HEK293 (cell line): ENCODE measurements around the gene NAV2.

ENCODE experiments used
- CTCF ChIA-PET: fragments of 350-600 bp; formaldehyde crosslinking; extraction: SDS; loops from one replicate; lab custom pipeline; 2021; ENCODE audit warnings: antibody characterized with exemption; lab: Yijun Ruan, JAX
- POLR2A ChIA-PET: fragments of 300-600 bp; formaldehyde crosslinking; extraction: SDS; loops from one replicate; lab custom pipeline; 2020; ENCODE audit warnings: antibody characterized with exemption, inconsistent platforms; lab: Yijun Ruan, JAX
- H3K27ac ChIP-seq: fragments of 200-500 bp; sonication (Bioruptor generic); 2 replicates; pipeline ENCODE4 v1.5.1; 2014; ENCODE audit warnings: low read depth, low read length, control low read depth, inconsistent platforms; ENCODE audit errors: extremely low read depth
- H3K36me3 ChIP-seq, 2 experiments: fragments of 200-500 bp in 1 of 2; sonication (Bioruptor generic) in 1 of 2; 1 replicate in 1 of 2; 2 replicates in 1 of 2; pipeline ENCODE4 v1.5.1; 2014 to 2017; ENCODE audit warnings: inconsistent platforms in 2 of 2, low read length in 2 of 2; ENCODE audit not compliant: control insufficient read depth in 2 of 2, insufficient read depth in 1 of 2
- H3K4me1 ChIP-seq: fragments of 200-500 bp; sonication (Bioruptor generic); 2 replicates; pipeline ENCODE4 v1.5.1; 2014; ENCODE audit warnings: mild to moderate bottlenecking, low read length, inconsistent platforms; ENCODE audit not compliant: control insufficient read depth, insufficient read depth
- H3K4me3 ChIP-seq: 2 replicates; pipeline ENCODE4 v1.5.1; 2011; ENCODE audit warnings: low read depth, mild to moderate bottlenecking, control low read depth, low read length, moderate library complexity
- H3K9me3 ChIP-seq: fragments of 200-500 bp; sonication (Bioruptor generic); 2 replicates; pipeline ENCODE4 v1.5.1; 2014; ENCODE audit warnings: low read depth, low read length, inconsistent platforms; ENCODE audit not compliant: control insufficient read depth, insufficient read depth
- EGR2 ChIP-seq: fragments of 450-650 bp; formaldehyde crosslinking; IDR thresholded peaks from 2 replicates; pipeline ENCODE4 v1.5.1; 2016; ENCODE audit warnings: low read depth, missing biosample characterization, missing genetic modification characterization
- FEZF1 ChIP-seq: fragments of 450-650 bp; formaldehyde crosslinking; IDR thresholded peaks from 2 replicates; pipeline ENCODE4 v1.5.1; 2016; ENCODE audit warnings: missing biosample characterization, missing genetic modification characterization
- GLIS2 ChIP-seq: fragments of 450-650 bp; formaldehyde crosslinking; IDR thresholded peaks from 2 replicates; pipeline ENCODE4 v1.5.1; 2016; ENCODE audit warnings: missing biosample characterization, missing genetic modification characterization
- KLF1 ChIP-seq: fragments of 450-650 bp; formaldehyde crosslinking; IDR thresholded peaks from 2 replicates; pipeline ENCODE4 v1.5.1; 2016; ENCODE audit warnings: missing biosample characterization, missing genetic modification characterization
- MEIS1 ChIP-seq: sonication (generic); formaldehyde crosslinking; IDR thresholded peaks from 2 replicates; pipeline ENCODE4 v1.8.1; 2022; ENCODE audit warnings: missing genetic modification reagents, mild to moderate bottlenecking, borderline replicate concordance
- REPIN1 ChIP-seq: fragments of 450-650 bp; formaldehyde crosslinking; IDR thresholded peaks from 2 replicates; pipeline ENCODE4 v1.5.1; 2017; ENCODE audit warnings: missing biosample characterization, missing genetic modification characterization, low read depth
- SCRT1 ChIP-seq: fragments of 450-650 bp; formaldehyde crosslinking; IDR thresholded peaks from 2 replicates; pipeline ENCODE4 v1.5.1; 2016; ENCODE audit warnings: missing biosample characterization, missing genetic modification characterization, borderline replicate concordance
- ZBTB17 ChIP-seq: fragments of 450-650 bp; formaldehyde crosslinking; IDR thresholded peaks from 2 replicates; pipeline ENCODE4 v1.5.1; 2016; ENCODE audit warnings: missing biosample characterization, missing genetic modification characterization
- ZBTB6 ChIP-seq: fragments of 450-650 bp; formaldehyde crosslinking; IDR thresholded peaks from 2 replicates; pipeline ENCODE4 v1.5.1; 2017; ENCODE audit warnings: missing biosample characterization, missing genetic modification characterization
- ZBTB8A ChIP-seq: fragments of 450-650 bp; formaldehyde crosslinking; IDR thresholded peaks from 2 replicates; pipeline ENCODE4 v1.5.1; 2016; ENCODE audit warnings: missing biosample characterization, missing genetic modification characterization
- ZFHX2 ChIP-seq: fragments of 450-650 bp; formaldehyde crosslinking; conservative IDR thresholded peaks from 2 replicates; pipeline ENCODE4 v1.5.1; 2016; ENCODE audit warnings: missing biosample characterization, missing genetic modification characterization
- ZIC2 ChIP-seq: fragments of 450-650 bp; formaldehyde crosslinking; IDR thresholded peaks from 2 replicates; pipeline ENCODE4 v1.5.1; 2016; ENCODE audit warnings: missing biosample characterization, missing genetic modification characterization
- ZNF121 ChIP-seq: fragments of 450-650 bp; formaldehyde crosslinking; IDR thresholded peaks from 2 replicates; pipeline ENCODE4 v1.5.1; 2016; ENCODE audit warnings: missing biosample characterization, missing genetic modification characterization
- ZNF341 ChIP-seq: fragments of 450-650 bp; formaldehyde crosslinking; IDR thresholded peaks from 2 replicates; pipeline ENCODE4; 2016; ENCODE audit warnings: low read depth, missing biosample characterization, missing genetic modification characterization
- ZNF37A ChIP-seq: fragments of 450-650 bp; IDR thresholded peaks from 2 replicates; pipeline ENCODE4 v1.5.1; 2018; ENCODE audit warnings: missing biosample characterization, missing genetic modification characterization
- ZNF394 ChIP-seq: fragments of 450-650 bp; formaldehyde crosslinking; IDR thresholded peaks from 2 replicates; pipeline ENCODE4 v1.5.1; 2016; ENCODE audit warnings: missing biosample characterization, missing genetic modification characterization, mild to moderate bottlenecking, moderate library complexity, borderline replicate concordance
- ZNF473 ChIP-seq: fragments of 450-650 bp; formaldehyde crosslinking; IDR thresholded peaks from 2 replicates; pipeline ENCODE4 v1.5.1; 2017; ENCODE audit warnings: missing biosample characterization, missing genetic modification characterization
- ZNF548 ChIP-seq: fragments of 450-650 bp; formaldehyde crosslinking; IDR thresholded peaks from 2 replicates; pipeline ENCODE4 v1.5.1; 2016; ENCODE audit warnings: missing biosample characterization, missing genetic modification characterization
- ZNF623 ChIP-seq: fragments of 450-650 bp; formaldehyde crosslinking; IDR thresholded peaks from 2 replicates; pipeline ENCODE4 v1.5.1; 2016; ENCODE audit warnings: missing biosample characterization, missing genetic modification characterization
- ZNF629 ChIP-seq: fragments of 450-650 bp; formaldehyde crosslinking; IDR thresholded peaks from 2 replicates; pipeline ENCODE4 v1.5.1; 2017; ENCODE audit warnings: missing biosample characterization, missing genetic modification characterization
- ZSCAN23 ChIP-seq: fragments of 450-650 bp; formaldehyde crosslinking; IDR thresholded peaks from 2 replicates; pipeline ENCODE4 v1.5.1; 2016; ENCODE audit warnings: missing biosample characterization, missing genetic modification characterization
- ZXDB ChIP-seq: fragments of 450-650 bp; formaldehyde crosslinking; IDR thresholded peaks from 2 replicates; pipeline ENCODE4 v1.5.1; 2016; ENCODE audit warnings: missing biosample characterization, missing genetic modification characterization

Gene NAV2

GRCh38 chr11:19714387-19715363, 2.0 kb downstream of the NAV2 start:
- no peaks in the 10 kb centered on the region for H3K36me3 ChIP-seq
- no peak overlapping the region for H3K27ac ChIP-seq
- CTCF ChIA-PET = interaction anchor here (0.5 to 0.8 kb wide), 3 partner anchors 9 to 86 kb away, joined by 3 read pairs; no protein-coding TSS in a partner anchor
- H3K4me1 ChIP-seq = no peaks in the 10 kb centered on the region
- TF ChIP-seq REPIN1 (no peak), ZFHX2 (tag by site-specific recombination) (peak; percentile 91), ZNF623 (tag by site-specific recombination) (no peak), ZNF629 (no peak), MEIS1 (CRISPR knock-in tag) (0 out of 2 replicates have a peak, but pooled peaks have one; percentile 51), ZBTB8A (no peak), SCRT1 (no peak), ZBTB6 (0 out of 2 replicates have a peak, but pooled peaks have one; percentile 33), FEZF1 (tag by site-specific recombination) (peak; percentile 72), ZIC2 (tag by site-specific recombination) (no peak; the same call in 1 of the 2 replicates), EGR2 (tag by site-specific recombination) (peak; percentile 81)
- TF ChIP-seq, all 188 proteins: peak for 5
- no peak overlapping the region for H3K4me3 ChIP-seq
- no peaks in the 10 kb centered on the region for H3K9me3 ChIP-seq
- POLR2A ChIA-PET = no interaction called here

GRCh38 chr11:19715373-19715772, 2.7 kb downstream of the NAV2 start:
- Histone ChIP-seq H3K4me3 (no peak overlapping the region), H3K27ac (no peak overlapping the region), H3K4me1 (no peaks in the 10 kb centered on the region)
- ChIA-PET POLR2A (no interaction called here), CTCF (interaction anchor here (0.5 to 0.8 kb wide), 3 partner anchors 8 to 85 kb away, joined by 3 read pairs; no protein-coding TSS in a partner anchor)
- TF ChIP-seq ZNF473 (no peak), ZNF394 (tag by site-specific recombination) (no peak), ZXDB (tag by site-specific recombination) (no peak), ZFHX2 (tag by site-specific recombination) (peak; percentile 52)
- TF ChIP-seq, all 188 proteins: peak for 1
- no peaks in the 10 kb centered on the region for H3K9me3 ChIP-seq
- H3K36me3 ChIP-seq = no peaks in the 10 kb centered on the region

- no peaks in the 10 kb centered on the region for H3K9me3 ChIP-seq
- TF ChIP-seq ZSCAN23 (tag by site-specific recombination) (no peak), EGR2 (tag by site-specific recombination) (no peak), KLF1 (tag by site-specific recombination) (no peak), ZBTB17 (tag by site-specific recombination) (no peak), ZNF548 (tag by site-specific recombination) (no peak), ZNF121 (tag by site-specific recombination) (no peak), GLIS2 (tag by site-specific recombination) (no peak), ZNF37A (tag by site-specific recombination) (no peak), ZNF341 (tag by site-specific recombination) (no peak)
- TF ChIP-seq, all 188 proteins: peak for 0
- POLR2A ChIA-PET = no interaction called here
- no peaks in the 10 kb centered on the region for H3K4me1 ChIP-seq
- H3K27ac ChIP-seq = no peak overlapping the region
- CTCF ChIA-PET = interaction anchor here (0.8 kb wide), 1 partner anchor 186 kb away, joined by 3 read pairs; no protein-coding TSS in a partner anchor
- H3K4me3 ChIP-seq = no peak overlapping the region
- H3K36me3 ChIP-seq = no peaks in the 10 kb centered on the region
These were observed 5.4 kb downstream of the NAV2 start for GRCh38 chr11:19718051-19718450.
